Measurements from ENCODE around the gene ISLR2. TPM values are rescaled to one million over a fixed set of nuclear protein-coding genes. Genes with fewer than 3 reads are reported as not detected.

ISLR2 gene, protein sequence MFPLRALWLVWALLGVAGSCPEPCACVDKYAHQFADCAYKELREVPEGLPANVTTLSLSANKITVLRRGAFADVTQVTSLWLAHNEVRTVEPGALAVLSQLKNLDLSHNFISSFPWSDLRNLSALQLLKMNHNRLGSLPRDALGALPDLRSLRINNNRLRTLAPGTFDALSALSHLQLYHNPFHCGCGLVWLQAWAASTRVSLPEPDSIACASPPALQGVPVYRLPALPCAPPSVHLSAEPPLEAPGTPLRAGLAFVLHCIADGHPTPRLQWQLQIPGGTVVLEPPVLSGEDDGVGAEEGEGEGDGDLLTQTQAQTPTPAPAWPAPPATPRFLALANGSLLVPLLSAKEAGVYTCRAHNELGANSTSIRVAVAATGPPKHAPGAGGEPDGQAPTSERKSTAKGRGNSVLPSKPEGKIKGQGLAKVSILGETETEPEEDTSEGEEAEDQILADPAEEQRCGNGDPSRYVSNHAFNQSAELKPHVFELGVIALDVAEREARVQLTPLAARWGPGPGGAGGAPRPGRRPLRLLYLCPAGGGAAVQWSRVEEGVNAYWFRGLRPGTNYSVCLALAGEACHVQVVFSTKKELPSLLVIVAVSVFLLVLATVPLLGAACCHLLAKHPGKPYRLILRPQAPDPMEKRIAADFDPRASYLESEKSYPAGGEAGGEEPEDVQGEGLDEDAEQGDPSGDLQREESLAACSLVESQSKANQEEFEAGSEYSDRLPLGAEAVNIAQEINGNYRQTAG
- total RNA-seq (2022; extraction: Qiagen RNA extraction; ENCODE audit: low read depth), result 0.07 to 0.30 TPM (median 0.12 TPM) in 5 replicates

GRCh38 chr15:74130155-74130848 is at the start of gene ISLR2:
TSS of gene ISLR2 (plus strand) at chr15:74130586. CDS start at chr15:74132755, 2,169 bp downstream.

DNA sequence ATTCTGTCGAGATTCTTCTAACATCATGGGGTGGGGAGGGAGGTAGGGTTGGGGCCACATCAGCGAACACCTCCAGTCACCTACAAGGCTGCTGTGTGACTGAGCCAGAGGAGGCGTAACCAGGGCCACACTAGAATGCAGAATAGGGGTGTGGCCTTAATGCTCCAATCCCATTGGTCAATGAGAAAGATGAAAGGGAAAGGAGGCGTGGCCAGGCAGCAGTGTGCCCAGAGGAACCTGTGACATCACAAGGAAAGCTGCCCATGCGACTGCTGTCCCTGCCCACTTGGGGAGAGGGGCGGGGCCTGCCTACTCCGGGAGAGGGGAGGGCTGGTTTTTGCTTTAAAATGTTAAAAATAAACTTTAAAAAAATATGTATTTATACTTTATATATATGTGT is 47.9 kb upstream of the ISLR2 start, which contains the start of gene GOLGA6A:
TSS of gene GOLGA6A (minus strand) at position 101 of the 400 bp plus-strand sequence. CDS start at position 60, 41 bp downstream.

GRCh38 chr15:74173380-74174218 is 43.2 kb downstream of the ISLR2 start, which contains the start of gene ISLR:
TSS of gene ISLR (plus strand) at chr15:74173710. CDS start at chr15:74174859, 1,149 bp downstream.

Other genes starting within 250 kb of the ISLR2 start
- gene LOXL1, start 204.1 kb upstream of the ISLR2 start, total RNA-seq (2022; extraction: Qiagen RNA extraction; ENCODE audit: low read depth), result 0.43 to 0.92 TPM (median 0.55 TPM) in 5 replicates
- 9.4 to 13.0 TPM (median 11.4 TPM) in 5 replicates for gene STOML1, start 138.3 kb upstream of the ISLR2 start, total RNA-seq (2022; extraction: Qiagen RNA extraction; ENCODE audit: low read depth)
- 10.9 to 16.0 TPM (median 15.9 TPM) in 5 replicates for gene PML, start 135.9 kb upstream of the ISLR2 start, total RNA-seq (2022; extraction: Qiagen RNA extraction; ENCODE audit: low read depth)
- gene GOLGA6A, start 48.0 kb upstream of the ISLR2 start, total RNA-seq (2022; extraction: Qiagen RNA extraction; ENCODE audit: low read depth), result 0.07 to 0.16 TPM in 2 of 5 replicates, not detected in the others
- 0.15 to 0.41 TPM (median 0.25 TPM) in 5 replicates for gene ISLR, start 43.1 kb downstream of the ISLR2 start, total RNA-seq (2022; extraction: Qiagen RNA extraction; ENCODE audit: low read depth)
- 48.6 to 75.8 TPM (median 62.5 TPM) in 5 replicates for gene STRA6, start 72.2 kb downstream of the ISLR2 start, total RNA-seq (2022; extraction: Qiagen RNA extraction; ENCODE audit: low read depth)
- gene CCDC33, start 105.7 kb downstream of the ISLR2 start, total RNA-seq (2022; extraction: Qiagen RNA extraction; ENCODE audit: low read depth), result 5.0 to 7.6 TPM (median 5.8 TPM) in 5 replicates
- not detected in 5 replicates for gene CYP11A1, start 237.1 kb downstream of the ISLR2 start, total RNA-seq (2022; extraction: Qiagen RNA extraction; ENCODE audit: low read depth)

All from A549 treated with DMSO at 1 μM for 4 hours (cell line).